ENCODE results near the gene HSPA1A.
A peak's percentile ranks its signal among the peaks of the same experiment; 100 is the strongest.
"Not testable (repeated sequence)": the region's sequence is repeated elsewhere in the genome, so short reads cannot be mapped to it uniquely, and the experiment has no call there.

The HSPA1A gene

DNA sequence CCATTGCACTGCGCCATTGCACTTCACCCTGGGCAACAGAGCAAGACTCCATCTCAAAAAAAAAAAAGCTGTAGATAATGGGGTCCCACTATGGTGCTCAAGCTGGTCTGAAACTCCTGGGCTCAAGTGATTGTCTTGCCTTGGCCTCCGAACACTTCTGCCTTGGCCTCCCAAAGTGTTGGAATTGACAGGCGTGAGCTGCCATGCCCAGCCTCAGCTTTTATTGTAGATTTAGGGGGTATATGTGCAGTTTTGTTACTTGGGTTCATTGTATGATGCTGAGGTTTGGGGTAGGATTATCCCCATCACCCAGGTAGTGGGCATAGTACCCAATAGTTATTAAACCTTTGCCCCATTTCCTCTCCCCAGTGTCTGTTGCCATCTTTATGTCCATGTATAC lies 23.6 kb downstream of the HSPA1A start:
- Histone ChIP-seq H3K27me3 (replicated peaks) (no peaks in the 10 kb centered on the region), H3K27ac (no peak overlapping the region), H3K36me3 (replicated peaks) (peaks cover 46% of the 10 kb centered on the region), H3K4me3 (ENCODE audit: low read depth, low read length) (peak overlapping the region; percentile 15)
- TF ChIP-seq, protein P1, sequence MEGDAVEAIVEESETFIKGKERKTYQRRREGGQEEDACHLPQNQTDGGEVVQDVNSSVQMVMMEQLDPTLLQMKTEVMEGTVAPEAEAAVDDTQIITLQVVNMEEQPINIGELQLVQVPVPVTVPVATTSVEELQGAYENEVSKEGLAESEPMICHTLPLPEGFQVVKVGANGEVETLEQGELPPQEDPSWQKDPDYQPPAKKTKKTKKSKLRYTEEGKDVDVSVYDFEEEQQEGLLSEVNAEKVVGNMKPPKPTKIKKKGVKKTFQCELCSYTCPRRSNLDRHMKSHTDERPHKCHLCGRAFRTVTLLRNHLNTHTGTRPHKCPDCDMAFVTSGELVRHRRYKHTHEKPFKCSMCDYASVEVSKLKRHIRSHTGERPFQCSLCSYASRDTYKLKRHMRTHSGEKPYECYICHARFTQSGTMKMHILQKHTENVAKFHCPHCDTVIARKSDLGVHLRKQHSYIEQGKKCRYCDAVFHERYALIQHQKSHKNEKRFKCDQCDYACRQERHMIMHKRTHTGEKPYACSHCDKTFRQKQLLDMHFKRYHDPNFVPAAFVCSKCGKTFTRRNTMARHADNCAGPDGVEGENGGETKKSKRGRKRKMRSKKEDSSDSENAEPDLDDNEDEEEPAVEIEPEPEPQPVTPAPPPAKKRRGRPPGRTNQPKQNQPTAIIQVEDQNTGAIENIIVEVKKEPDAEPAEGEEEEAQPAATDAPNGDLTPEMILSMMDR (IDR thresholded peaks at IDR 0.05; ENCODE audit: low read depth, low read length, missing control alignments) = no peak
- no peak for DNase-seq
- in situ Hi-C loops (cut with HindIII; ENCODE audit: low pct_ligation_motif_present, low sequenced_read_pairs) = no loop called here

DNA sequence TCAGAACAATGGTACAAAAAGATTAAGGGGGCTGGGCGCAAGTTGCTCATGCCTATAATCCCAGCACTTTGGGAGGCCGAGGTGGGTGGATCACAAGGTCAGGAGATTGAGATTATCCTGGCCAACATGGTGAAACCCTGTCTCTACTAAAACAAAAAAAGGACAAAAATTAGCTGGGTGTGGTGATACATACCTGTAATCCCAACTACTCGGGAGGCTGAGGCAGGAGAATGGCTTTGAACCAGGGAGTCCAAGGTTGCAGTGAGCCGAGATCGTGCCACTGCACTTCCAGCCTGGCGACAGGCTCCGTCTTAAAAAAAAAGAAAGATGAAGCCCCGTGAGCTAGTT lies 24.4 kb downstream of the HSPA1A start:
- H3K27me3 ChIP-seq (replicated peaks); H3K27ac ChIP-seq; in situ Hi-C loops (cut with HindIII; ENCODE audit: low pct_ligation_motif_present, low sequenced_read_pairs); H3K4me3 ChIP-seq (ENCODE audit: low read depth, low read length); DNase-seq: not testable (repeated sequence)
- peaks cover 46% of the 10 kb centered on the region for H3K36me3 ChIP-seq (replicated peaks)

DNA sequence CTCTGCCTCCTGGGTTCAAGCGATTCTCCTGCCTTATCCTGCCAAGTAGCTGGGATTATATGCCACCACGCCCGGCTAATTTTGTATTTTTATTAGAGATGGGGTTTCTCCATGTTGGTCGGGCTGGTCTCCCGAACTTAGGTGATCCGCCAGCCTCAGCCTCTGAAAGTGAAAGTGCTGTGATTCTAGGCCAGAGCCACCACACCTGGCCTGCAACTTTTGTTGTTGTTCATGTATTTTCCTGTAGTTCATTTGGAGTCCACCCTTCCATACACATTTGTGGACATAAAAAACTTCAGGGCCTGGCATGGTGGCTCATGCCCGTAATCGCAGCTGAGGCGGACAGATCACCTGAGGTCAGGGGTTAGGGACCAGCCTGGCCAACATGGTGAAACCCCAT lies 26.7 kb downstream of the HSPA1A start:
- Histone ChIP-seq H3K36me3 (replicated peaks) (peaks cover 40% of the 10 kb centered on the region), H3K4me3 (ENCODE audit: low read depth, low read length) (no peak overlapping the region), H3K27ac (no peak overlapping the region), H3K27me3 (replicated peaks) (no peaks in the 10 kb centered on the region)
- TF ChIP-seq, protein P1 (IDR thresholded peaks at IDR 0.05; ENCODE audit: low read depth, low read length, missing control alignments) = no peak
- in situ Hi-C loops (cut with HindIII; ENCODE audit: low pct_ligation_motif_present, low sequenced_read_pairs) = no loop called here
- no peak for DNase-seq

DNA sequence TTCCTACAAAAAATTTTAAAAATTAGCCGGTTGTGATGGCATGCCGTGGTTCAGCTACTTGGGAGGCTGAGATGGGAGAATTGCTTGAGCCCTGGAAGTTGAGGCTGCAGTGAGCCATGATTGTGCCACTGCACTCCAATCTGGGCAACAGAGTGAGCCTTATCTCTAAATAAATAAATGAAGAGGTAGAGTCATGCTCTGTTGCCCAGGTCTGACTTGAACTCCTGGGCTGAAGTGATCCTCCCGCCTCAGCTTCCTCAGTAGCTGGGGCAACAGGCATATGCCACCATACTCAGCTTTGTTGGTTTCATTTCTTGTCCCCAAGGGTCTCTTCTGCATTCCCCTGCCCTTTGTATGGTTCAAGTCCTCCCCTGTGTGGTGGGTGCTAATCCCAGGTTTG lies 29.2 kb downstream of the HSPA1A start:
- Histone ChIP-seq H3K27ac (no peak overlapping the region), H3K36me3 (replicated peaks) (peaks cover 16% of the 10 kb centered on the region), H3K4me3 (ENCODE audit: low read depth, low read length) (no peak overlapping the region), H3K27me3 (replicated peaks) (no peaks in the 10 kb centered on the region)
- TF ChIP-seq, protein P1 (IDR thresholded peaks at IDR 0.05; ENCODE audit: low read depth, low read length, missing control alignments) = no peak
- no peak for DNase-seq
- in situ Hi-C loops (cut with HindIII; ENCODE audit: low pct_ligation_motif_present, low sequenced_read_pairs) = no loop called here

DNA sequence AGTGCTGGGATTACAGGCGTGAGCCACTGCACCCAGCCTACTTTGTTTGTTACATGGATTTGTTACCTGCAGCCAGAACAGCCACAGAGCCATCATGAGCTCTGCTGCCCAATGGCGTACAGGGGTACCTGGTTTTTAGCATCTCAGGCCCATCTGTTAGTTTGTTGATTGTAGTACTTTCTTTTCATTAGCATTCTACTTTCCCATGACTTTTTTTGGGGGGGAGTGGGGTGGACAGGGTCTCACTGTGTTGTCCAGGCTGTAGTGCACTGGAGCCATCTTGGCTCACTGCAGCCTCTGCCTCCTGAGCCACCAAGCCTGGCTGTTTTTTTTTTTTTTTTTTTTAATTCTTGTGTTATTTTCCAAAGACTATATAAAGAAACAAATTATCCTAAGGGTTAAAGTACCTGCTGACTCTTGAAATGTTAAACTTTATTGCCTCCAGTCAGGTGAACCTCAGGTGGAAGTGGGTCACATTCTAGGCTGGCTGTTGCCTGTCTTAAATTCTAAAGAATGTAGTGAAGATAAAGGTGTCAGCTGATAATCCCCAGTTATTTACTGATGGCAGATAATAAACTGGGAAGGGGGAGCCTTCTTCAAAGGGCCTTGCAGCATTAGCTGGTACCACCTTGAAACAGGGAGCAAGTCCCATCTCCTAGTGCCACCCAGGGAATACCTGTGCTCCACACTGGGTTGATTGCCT lies 32.1 kb downstream of the HSPA1A start:
- Histone ChIP-seq H3K36me3 (replicated peaks) (no peaks in the 10 kb centered on the region), H3K27ac (no peak overlapping the region), H3K4me3 (ENCODE audit: low read depth, low read length) (no peak overlapping the region), H3K27me3 (replicated peaks) (no peaks in the 10 kb centered on the region)
- TF ChIP-seq, protein P1 (IDR thresholded peaks at IDR 0.05; ENCODE audit: low read depth, low read length, missing control alignments) = no peak
- in situ Hi-C loops (cut with HindIII; ENCODE audit: low pct_ligation_motif_present, low sequenced_read_pairs) = no loop called here
- no peak for DNase-seq

DNA sequence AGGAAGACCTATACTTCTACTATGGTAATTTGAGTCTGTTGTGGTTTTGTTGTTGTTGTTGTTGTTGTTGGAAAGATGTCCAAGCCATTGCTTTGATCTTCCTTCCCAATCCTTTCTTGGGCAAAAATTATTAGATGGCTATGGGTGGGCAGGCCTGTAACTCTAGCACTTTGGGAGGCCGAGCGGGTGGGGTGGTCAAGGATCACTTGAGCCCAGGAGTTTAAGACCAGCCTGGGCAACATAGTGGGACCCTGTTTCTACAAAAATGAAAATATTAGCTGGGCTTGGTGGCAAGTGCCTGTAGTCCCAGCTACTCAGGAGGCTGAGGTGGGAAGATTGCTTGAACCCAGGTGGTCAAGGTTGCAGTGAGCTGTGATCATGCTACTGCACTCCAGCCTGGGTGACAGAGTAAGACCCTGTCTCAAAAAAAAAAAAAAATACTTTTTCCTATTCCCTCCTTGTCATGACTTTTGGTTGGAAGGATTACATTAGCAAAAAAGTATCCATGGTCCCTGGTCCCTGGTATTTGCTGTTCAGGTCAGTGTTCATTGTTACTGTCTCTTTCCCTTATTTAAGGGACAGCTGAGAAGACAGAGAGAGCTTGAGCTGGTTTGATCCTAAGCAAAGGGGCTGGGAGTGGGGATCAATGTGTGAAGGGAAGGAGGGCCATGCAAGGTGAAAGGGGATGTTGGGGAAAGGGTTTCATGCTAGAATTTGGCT lies 35.6 kb downstream of the HSPA1A start:
- in situ Hi-C loops (cut with HindIII; ENCODE audit: low pct_ligation_motif_present, low sequenced_read_pairs) = no loop called here
- no peak for DNase-seq
- Histone ChIP-seq H3K27ac (no peak overlapping the region), H3K4me3 (ENCODE audit: low read depth, low read length) (no peak overlapping the region), H3K36me3 (replicated peaks) (no peaks in the 10 kb centered on the region), H3K27me3 (replicated peaks) (no peaks in the 10 kb centered on the region)
- TF ChIP-seq, protein P1 (IDR thresholded peaks at IDR 0.05; ENCODE audit: low read depth, low read length, missing control alignments) = no peak
